ENCODE data around the gene SYT2.
A peak's percentile ranks its signal among the peaks of the same experiment; 100 is the strongest.

GRCh38 chr1:202599669-202600431 is 110.4 kb downstream of the SYT2 start:
- TF ChIP-seq POLR2A (IDR thresholded peaks at IDR 0.05) = no peak
- peak in 5 of 6 experiments; percentile 44 to 65 (median 59) for TF ChIP-seq CTCF (IDR thresholded peaks at IDR 0.05)

All from Peyer's patch (tissue), 4 donors.